ENCODE results near the gene ALOX5AP.

DNA sequence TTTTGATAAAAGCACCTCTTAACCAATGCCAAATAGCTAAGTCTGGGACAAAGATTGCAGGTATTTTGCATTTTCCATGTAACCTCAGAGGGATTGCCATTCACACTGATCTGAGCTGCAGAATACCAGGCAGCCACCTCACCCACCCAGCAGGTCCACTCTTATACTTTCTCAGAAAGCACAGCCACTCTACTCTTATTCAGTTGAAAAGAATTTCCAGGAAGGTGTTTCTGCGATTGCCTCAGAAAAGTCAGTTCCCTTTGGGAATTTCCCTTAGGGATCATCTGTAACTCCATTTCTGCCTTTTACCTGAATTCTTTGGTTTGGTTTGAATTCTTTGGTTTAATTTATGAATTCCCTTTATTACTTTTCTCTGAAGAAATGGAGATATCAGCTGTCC is 904 bp upstream of the ALOX5AP start:
- no peak for TF ChIP-seq EZH2phosphoT487 (IDR thresholded peaks at IDR 0.05; ENCODE audit: low read depth)
- TF ChIP-seq, protein P1, sequence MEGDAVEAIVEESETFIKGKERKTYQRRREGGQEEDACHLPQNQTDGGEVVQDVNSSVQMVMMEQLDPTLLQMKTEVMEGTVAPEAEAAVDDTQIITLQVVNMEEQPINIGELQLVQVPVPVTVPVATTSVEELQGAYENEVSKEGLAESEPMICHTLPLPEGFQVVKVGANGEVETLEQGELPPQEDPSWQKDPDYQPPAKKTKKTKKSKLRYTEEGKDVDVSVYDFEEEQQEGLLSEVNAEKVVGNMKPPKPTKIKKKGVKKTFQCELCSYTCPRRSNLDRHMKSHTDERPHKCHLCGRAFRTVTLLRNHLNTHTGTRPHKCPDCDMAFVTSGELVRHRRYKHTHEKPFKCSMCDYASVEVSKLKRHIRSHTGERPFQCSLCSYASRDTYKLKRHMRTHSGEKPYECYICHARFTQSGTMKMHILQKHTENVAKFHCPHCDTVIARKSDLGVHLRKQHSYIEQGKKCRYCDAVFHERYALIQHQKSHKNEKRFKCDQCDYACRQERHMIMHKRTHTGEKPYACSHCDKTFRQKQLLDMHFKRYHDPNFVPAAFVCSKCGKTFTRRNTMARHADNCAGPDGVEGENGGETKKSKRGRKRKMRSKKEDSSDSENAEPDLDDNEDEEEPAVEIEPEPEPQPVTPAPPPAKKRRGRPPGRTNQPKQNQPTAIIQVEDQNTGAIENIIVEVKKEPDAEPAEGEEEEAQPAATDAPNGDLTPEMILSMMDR (IDR thresholded peaks at IDR 0.05; ENCODE audit: low read depth, low read length) = no peak
